Measurements from ENCODE around the gene ANO8. TPM values are rescaled to one million over a fixed set of nuclear protein-coding genes. Genes with fewer than 3 reads are reported as not detected.

Gene ANO8
- total and polyA plus RNA-seq, 2 of the 13 experiments (the other 11 are each of a cell fraction or from before 2014, with no cell fraction given): 1.8 to 3.5 TPM

DNA sequence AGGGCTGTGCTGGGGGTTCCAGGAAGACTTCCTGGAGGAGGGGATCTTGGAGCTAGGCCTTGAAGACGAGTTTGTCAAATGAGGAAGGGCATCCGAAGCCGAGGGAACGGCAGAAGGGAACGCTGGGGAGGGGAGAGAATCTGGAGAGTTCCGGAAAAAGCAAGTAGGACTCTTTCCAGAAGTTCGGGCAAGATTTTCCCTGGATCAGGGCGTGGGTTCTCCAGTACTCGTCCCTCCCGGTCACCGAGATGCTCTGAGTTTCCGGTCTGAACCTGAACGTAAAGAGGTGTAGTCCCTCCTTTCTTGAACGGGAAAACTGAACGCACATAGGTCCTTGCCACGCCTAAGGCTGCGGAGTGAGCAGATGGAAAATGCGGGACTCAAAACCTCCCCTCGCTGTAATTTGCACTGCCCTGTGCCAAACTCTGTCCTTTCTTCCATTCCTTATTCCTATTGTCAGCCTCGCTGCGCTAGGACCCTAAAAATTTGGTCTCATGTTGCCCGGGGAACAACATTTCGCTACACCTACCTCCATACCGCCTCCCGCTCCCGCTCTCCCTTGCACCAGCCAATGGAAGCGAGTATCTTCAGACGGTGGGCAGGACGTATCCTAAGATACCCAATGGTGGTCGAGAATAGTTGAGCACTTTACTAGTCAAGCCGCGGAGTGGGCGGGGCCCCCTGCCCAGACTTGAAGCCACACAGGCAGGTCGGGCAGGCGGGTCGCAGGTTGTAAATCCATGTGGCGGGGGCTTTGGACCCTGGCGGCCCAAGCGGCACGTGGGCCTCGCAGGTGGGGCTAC lies 2.4 kb upstream of the ANO8 start, which contains the start of gene GTPBP3 (continued):
- TF ChIP-seq, protein P1, sequence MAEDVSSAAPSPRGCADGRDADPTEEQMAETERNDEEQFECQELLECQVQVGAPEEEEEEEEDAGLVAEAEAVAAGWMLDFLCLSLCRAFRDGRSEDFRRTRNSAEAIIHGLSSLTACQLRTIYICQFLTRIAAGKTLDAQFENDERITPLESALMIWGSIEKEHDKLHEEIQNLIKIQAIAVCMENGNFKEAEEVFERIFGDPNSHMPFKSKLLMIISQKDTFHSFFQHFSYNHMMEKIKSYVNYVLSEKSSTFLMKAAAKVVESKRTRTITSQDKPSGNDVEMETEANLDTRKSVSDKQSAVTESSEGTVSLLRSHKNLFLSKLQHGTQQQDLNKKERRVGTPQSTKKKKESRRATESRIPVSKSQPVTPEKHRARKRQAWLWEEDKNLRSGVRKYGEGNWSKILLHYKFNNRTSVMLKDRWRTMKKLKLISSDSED (CRISPR knock-in tag; IDR thresholded peaks at IDR 0.05): no peak
- TF ChIP-seq CHD4 (IDR thresholded peaks at IDR 0.05; ENCODE audit: borderline replicate concordance, low read length) (no peak), NAIF1 (CRISPR knock-in tag; IDR thresholded peaks at IDR 0.05; ENCODE audit: borderline replicate concordance) (no peak; the same call in 1 of the 2 replicates), BRF2 (CRISPR knock-in tag; IDR thresholded peaks at IDR 0.05) (no peak), HNF4G (IDR thresholded peaks at IDR 0.05; ENCODE audit: borderline replicate concordance, low read depth, low read length) (no peak), HNF4G (CRISPR knock-in tag; IDR thresholded peaks at IDR 0.05; ENCODE audit: borderline replicate concordance, low read depth) (no peak), MED8 (CRISPR knock-in tag; IDR thresholded peaks at IDR 0.05; ENCODE audit: insufficient replicate concordance) (no peak), ZNF567 (CRISPR knock-in tag; IDR thresholded peaks at IDR 0.05; ENCODE audit: borderline replicate concordance) (no peak), ZNF577 (CRISPR knock-in tag; IDR thresholded peaks at IDR 0.05; ENCODE audit: borderline replicate concordance, low read depth) (no peak), ZNF3 (CRISPR knock-in tag; IDR thresholded peaks at IDR 0.05) (no peak), ZNF337 (CRISPR knock-in tag; IDR thresholded peaks at IDR 0.05; ENCODE audit: borderline replicate concordance, low read depth) (no peak), LCORL (IDR thresholded peaks at IDR 0.05) (no peak), LCORL (CRISPR knock-in tag; IDR thresholded peaks at IDR 0.05) (peak; percentile 13; the same call in 1 of the 2 replicates), POLR2A (IDR thresholded peaks at IDR 0.05; ENCODE audit: insufficient read depth in 1 of 2, low read depth in 2 of 2, low read length in 2 of 2) (peak; percentile 54 to 89), ZNF616 (CRISPR knock-in tag; IDR thresholded peaks at IDR 0.05; ENCODE audit: low read depth) (no peak), ZNF34 (CRISPR knock-in tag; IDR thresholded peaks at IDR 0.05; ENCODE audit: borderline replicate concordance) (peak; percentile 60; the same call in 1 of the 2 replicates), NCOA2 (CRISPR knock-in tag; IDR thresholded peaks at IDR 0.05) (no peak; the same call in 1 of the 2 replicates), MLLT10 (CRISPR knock-in tag; IDR thresholded peaks at IDR 0.05) (no peak), ZNF644 (CRISPR knock-in tag; IDR thresholded peaks at IDR 0.05; ENCODE audit: low read depth) (no peak)
- TF ChIP-seq, protein P2, sequence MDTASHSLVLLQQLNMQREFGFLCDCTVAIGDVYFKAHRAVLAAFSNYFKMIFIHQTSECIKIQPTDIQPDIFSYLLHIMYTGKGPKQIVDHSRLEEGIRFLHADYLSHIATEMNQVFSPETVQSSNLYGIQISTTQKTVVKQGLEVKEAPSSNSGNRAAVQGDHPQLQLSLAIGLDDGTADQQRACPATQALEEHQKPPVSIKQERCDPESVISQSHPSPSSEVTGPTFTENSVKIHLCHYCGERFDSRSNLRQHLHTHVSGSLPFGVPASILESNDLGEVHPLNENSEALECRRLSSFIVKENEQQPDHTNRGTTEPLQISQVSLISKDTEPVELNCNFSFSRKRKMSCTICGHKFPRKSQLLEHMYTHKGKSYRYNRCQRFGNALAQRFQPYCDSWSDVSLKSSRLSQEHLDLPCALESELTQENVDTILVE (CRISPR knock-in tag; IDR thresholded peaks at IDR 0.05): no peak; the same call in 1 of the 2 replicates
- TF ChIP-seq, protein P3, sequence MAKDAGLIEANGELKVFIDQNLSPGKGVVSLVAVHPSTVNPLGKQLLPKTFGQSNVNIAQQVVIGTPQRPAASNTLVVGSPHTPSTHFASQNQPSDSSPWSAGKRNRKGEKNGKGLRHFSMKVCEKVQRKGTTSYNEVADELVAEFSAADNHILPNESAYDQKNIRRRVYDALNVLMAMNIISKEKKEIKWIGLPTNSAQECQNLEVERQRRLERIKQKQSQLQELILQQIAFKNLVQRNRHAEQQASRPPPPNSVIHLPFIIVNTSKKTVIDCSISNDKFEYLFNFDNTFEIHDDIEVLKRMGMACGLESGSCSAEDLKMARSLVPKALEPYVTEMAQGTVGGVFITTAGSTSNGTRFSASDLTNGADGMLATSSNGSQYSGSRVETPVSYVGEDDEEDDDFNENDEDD (CRISPR knock-in tag; IDR thresholded peaks at IDR 0.05; ENCODE audit: borderline replicate concordance): peak; percentile 99
- TF ChIP-seq, protein P4, sequence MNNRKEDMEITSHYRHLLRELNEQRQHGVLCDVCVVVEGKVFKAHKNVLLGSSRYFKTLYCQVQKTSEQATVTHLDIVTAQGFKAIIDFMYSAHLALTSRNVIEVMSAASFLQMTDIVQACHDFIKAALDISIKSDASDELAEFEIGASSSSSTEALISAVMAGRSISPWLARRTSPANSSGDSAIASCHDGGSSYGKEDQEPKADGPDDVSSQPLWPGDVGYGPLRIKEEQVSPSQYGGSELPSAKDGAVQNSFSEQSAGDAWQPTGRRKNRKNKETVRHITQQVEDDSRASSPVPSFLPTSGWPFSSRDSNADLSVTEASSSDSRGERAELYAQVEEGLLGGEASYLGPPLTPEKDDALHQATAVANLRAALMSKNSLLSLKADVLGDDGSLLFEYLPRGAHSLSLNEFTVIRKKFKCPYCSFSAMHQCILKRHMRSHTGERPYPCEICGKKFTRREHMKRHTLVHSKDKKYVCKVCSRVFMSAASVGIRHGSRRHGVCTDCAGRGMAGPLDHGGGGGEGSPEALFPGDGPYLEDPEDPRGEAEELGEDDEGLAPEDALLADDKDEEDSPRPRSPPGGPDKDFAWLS (CRISPR knock-in tag; IDR thresholded peaks at IDR 0.05; ENCODE audit: borderline replicate concordance): no peak
